ENCODE results near the gene PSG6. TPM values are rescaled to one million over a fixed set of nuclear protein-coding genes. Genes with fewer than 3 reads are reported as not detected.
"Not testable (repeated sequence)": the region's sequence is repeated elsewhere in the genome, so short reads cannot be mapped to it uniquely, and the experiment has no call there.

The PSG6 gene
- total RNA-seq: not detected

GRCh38 chr19:42917634-42918033 is at the start of gene PSG6:
PSG6 (minus strand) TSS chr19:42917894; CDS start chr19:42917792, 102 bp downstream.
- H3K4me1 Mint-ChIP-seq; H3K4me3 Mint-ChIP-seq; H3K9me3 Mint-ChIP-seq; H3K27me3 Mint-ChIP-seq; H3K27ac Mint-ChIP-seq; ATAC-seq (replicated peaks); H3K36me3 Mint-ChIP-seq (ENCODE audit: low read depth): not testable (repeated sequence)

- no peak overlapping the region for H3K27ac Mint-ChIP-seq
- H3K4me3 Mint-ChIP-seq: no peak overlapping the region
- H3K9me3 Mint-ChIP-seq: no peaks in the 10 kb centered on the region
- no peaks in the 10 kb centered on the region for H3K4me1 Mint-ChIP-seq
- peaks cover 16% of the 10 kb centered on the region for H3K27me3 Mint-ChIP-seq
- H3K36me3 Mint-ChIP-seq (ENCODE audit: low read depth): no peaks in the 10 kb centered on the region
- ATAC-seq (replicated peaks): no peak
Measured at GRCh38 chr19:42965176-42965575, 47.5 kb upstream of the PSG6 start.

- H3K27ac Mint-ChIP-seq: no peak overlapping the region
- no peaks in the 10 kb centered on the region for H3K36me3 Mint-ChIP-seq (ENCODE audit: low read depth)
- no peak overlapping the region for H3K4me3 Mint-ChIP-seq
- no peaks in the 10 kb centered on the region for H3K4me1 Mint-ChIP-seq
- H3K9me3 Mint-ChIP-seq: no peaks in the 10 kb centered on the region
- ATAC-seq (replicated peaks): no peak
- peaks cover 19% of the 10 kb centered on the region for H3K27me3 Mint-ChIP-seq
Measured at GRCh38 chr19:42961119-42961518, 43.4 kb upstream of the PSG6 start.

- not testable (repeated sequence) for H3K4me1 Mint-ChIP-seq; H3K27ac Mint-ChIP-seq; ATAC-seq (replicated peaks); H3K4me3 Mint-ChIP-seq; H3K9me3 Mint-ChIP-seq; H3K36me3 Mint-ChIP-seq (ENCODE audit: low read depth)
- H3K27me3 Mint-ChIP-seq: peaks cover 10% of the 10 kb centered on the region
Measured at GRCh38 chr19:42952126-42952525, 34.4 kb upstream of the PSG6 start.

- H3K27ac Mint-ChIP-seq; H3K36me3 Mint-ChIP-seq (ENCODE audit: low read depth); H3K9me3 Mint-ChIP-seq; H3K4me1 Mint-ChIP-seq; ATAC-seq (replicated peaks); H3K4me3 Mint-ChIP-seq: not testable (repeated sequence)
- peaks cover 11% of the 10 kb centered on the region for H3K27me3 Mint-ChIP-seq
Measured at GRCh38 chr19:42951476-42951875, 33.8 kb upstream of the PSG6 start.

- H3K4me1 Mint-ChIP-seq: no peaks in the 10 kb centered on the region
- H3K27me3 Mint-ChIP-seq: peaks cover 36% of the 10 kb centered on the region
- H3K36me3 Mint-ChIP-seq (ENCODE audit: low read depth): no peaks in the 10 kb centered on the region
- H3K27ac Mint-ChIP-seq: no peak overlapping the region
- no peak overlapping the region for H3K4me3 Mint-ChIP-seq
- no peaks in the 10 kb centered on the region for H3K9me3 Mint-ChIP-seq
- no peak for ATAC-seq (replicated peaks)
Measured at GRCh38 chr19:42942187-42942789, 24.6 kb upstream of the PSG6 start.

- not testable (repeated sequence) for H3K27ac Mint-ChIP-seq; H3K36me3 Mint-ChIP-seq (ENCODE audit: low read depth); H3K9me3 Mint-ChIP-seq; ATAC-seq (replicated peaks); H3K4me1 Mint-ChIP-seq; H3K4me3 Mint-ChIP-seq
- H3K27me3 Mint-ChIP-seq: peaks cover 21% of the 10 kb centered on the region
Measured at GRCh38 chr19:42937107-42937506, 19.4 kb upstream of the PSG6 start, which contains the start of gene PSG7. PSG7 (minus strand) TSS chr19:42937207; CDS start chr19:42937076, 131 bp downstream.

GRCh38 chr19:42934726-42935125 is 17.0 kb upstream of the PSG6 start:
- H3K27ac Mint-ChIP-seq; H3K36me3 Mint-ChIP-seq (ENCODE audit: low read depth); H3K4me3 Mint-ChIP-seq; ATAC-seq (replicated peaks); H3K9me3 Mint-ChIP-seq; H3K4me1 Mint-ChIP-seq: not testable (repeated sequence)
- H3K27me3 Mint-ChIP-seq: peaks cover 14% of the 10 kb centered on the region

GRCh38 chr19:42934183-42934582 is 16.5 kb upstream of the PSG6 start:
- not testable (repeated sequence) for H3K36me3 Mint-ChIP-seq (ENCODE audit: low read depth); ATAC-seq (replicated peaks); H3K4me3 Mint-ChIP-seq; H3K27ac Mint-ChIP-seq; H3K4me1 Mint-ChIP-seq; H3K9me3 Mint-ChIP-seq
- H3K27me3 Mint-ChIP-seq: peaks cover 11% of the 10 kb centered on the region

- not testable (repeated sequence) for ATAC-seq (replicated peaks); H3K4me1 Mint-ChIP-seq; H3K27ac Mint-ChIP-seq; H3K9me3 Mint-ChIP-seq; H3K36me3 Mint-ChIP-seq (ENCODE audit: low read depth); H3K4me3 Mint-ChIP-seq
- H3K27me3 Mint-ChIP-seq: peaks cover 16% of the 10 kb centered on the region
Measured at GRCh38 chr19:42933412-42933811, 15.7 kb upstream of the PSG6 start.

GRCh38 chr19:42932485-42933101 is 14.9 kb upstream of the PSG6 start:
- not testable (repeated sequence) for H3K4me3 Mint-ChIP-seq; H3K9me3 Mint-ChIP-seq; ATAC-seq (replicated peaks); H3K27ac Mint-ChIP-seq; H3K36me3 Mint-ChIP-seq (ENCODE audit: low read depth); H3K4me1 Mint-ChIP-seq
- H3K27me3 Mint-ChIP-seq: peaks cover 14% of the 10 kb centered on the region

- H3K4me3 Mint-ChIP-seq; ATAC-seq (replicated peaks); H3K36me3 Mint-ChIP-seq (ENCODE audit: low read depth); H3K27ac Mint-ChIP-seq; H3K4me1 Mint-ChIP-seq; H3K9me3 Mint-ChIP-seq: not testable (repeated sequence)
- peaks cover 18% of the 10 kb centered on the region for H3K27me3 Mint-ChIP-seq
Measured at GRCh38 chr19:42930214-42930613, 12.5 kb upstream of the PSG6 start.

- no peaks in the 10 kb centered on the region for H3K36me3 Mint-ChIP-seq (ENCODE audit: low read depth)
- no peak for ATAC-seq (replicated peaks)
- H3K4me1 Mint-ChIP-seq: no peaks in the 10 kb centered on the region
- peaks cover 18% of the 10 kb centered on the region for H3K27me3 Mint-ChIP-seq
- no peaks in the 10 kb centered on the region for H3K9me3 Mint-ChIP-seq
- no peak overlapping the region for H3K4me3 Mint-ChIP-seq
- H3K27ac Mint-ChIP-seq: no peak overlapping the region
Measured at GRCh38 chr19:42928896-42929295, 11.2 kb upstream of the PSG6 start.

- Mint-ChIP-seq H3K27ac (no peak overlapping the region), H3K4me1 (no peaks in the 10 kb centered on the region), H3K9me3 (no peaks in the 10 kb centered on the region), H3K36me3 (ENCODE audit: low read depth) (no peaks in the 10 kb centered on the region), H3K27me3 (peaks cover 18% of the 10 kb centered on the region), H3K4me3 (no peak overlapping the region)
- ATAC-seq (replicated peaks): no peak
Measured at GRCh38 chr19:42926781-42927180, 9.1 kb upstream of the PSG6 start.

- not testable (repeated sequence) for H3K36me3 Mint-ChIP-seq (ENCODE audit: low read depth); H3K27ac Mint-ChIP-seq; H3K4me3 Mint-ChIP-seq; H3K9me3 Mint-ChIP-seq; ATAC-seq (replicated peaks); H3K4me1 Mint-ChIP-seq
- H3K27me3 Mint-ChIP-seq: peaks cover 15% of the 10 kb centered on the region
Measured at GRCh38 chr19:42923106-42923505, 5.4 kb upstream of the PSG6 start.

All from activated T-helper 17 cell treated with anti-CD3 and anti-CD28 coated beads, Interleukin-2, amount 50 U/mL, for 72 hours (primary cell).